CD4-positive, alpha-beta memory T cell (primary cell): ENCODE data around the gene TNNT1. TPM values are rescaled to one million over a fixed set of nuclear protein-coding genes. Genes with fewer than 3 reads are reported as not detected.

Experiments
- CTCF ChIA-PET: fragments of 350-600 bp; sonication (Branson Sonifier 250); formaldehyde crosslinking; loops from one replicate; lab custom pipeline; 2021; ENCODE audit warnings: inconsistent platforms; ENCODE audit not compliant: partially characterized antibody; lab: Charles Lee
- POLR2A ChIA-PET: fragments of 350-600 bp; sonication (Branson Sonifier 250); formaldehyde crosslinking; loops from one replicate; lab custom pipeline; 2021; ENCODE audit not compliant: partially characterized antibody; lab: Charles Lee
- DNase-seq, 5 donors: peaks; one replicate each; pipeline versions ENCODE4 v3.0.0 to v3.0.0-alpha.2; 2020 to 2022; ENCODE audit warnings: mixed read lengths in 1 of 5
- H3K27ac ChIP-seq: one replicate; pipeline ENCODE4 v1.7.0; 2013; ENCODE audit warnings: low read depth, low read length
- H3K27me3 ChIP-seq: 2 replicates; pipeline ENCODE4 v1.7.0; 2013; ENCODE audit warnings: mild to moderate bottlenecking, low read length, moderate library complexity; ENCODE audit not compliant: insufficient read depth
- H3K36me3 ChIP-seq: 2 replicates; pipeline ENCODE4 v1.7.0; 2013; ENCODE audit warnings: mild to moderate bottlenecking, low read length, moderate library complexity; ENCODE audit not compliant: insufficient read depth
- H3K4me1 ChIP-seq: 2 replicates; pipeline ENCODE4 v1.7.0; 2013; ENCODE audit warnings: mild to moderate bottlenecking, low read length, moderate library complexity; ENCODE audit not compliant: insufficient read depth
- H3K4me3 ChIP-seq, 2 donors: one replicate each; pipeline ENCODE4 v1.7.0; 2013; ENCODE audit warnings: low read length in 2 of 2, mild to moderate bottlenecking in 1 of 2
- H3K9me3 ChIP-seq, 2 donors: one replicate each; pipeline ENCODE4 v1.7.0; 2013; ENCODE audit warnings: low read length in 2 of 2, control low read depth in 1 of 2; ENCODE audit not compliant: control insufficient read depth in 1 of 2
- H3K27ac Mint-ChIP-seq, 7 donors: one replicate each; pipeline ENCODE4 v1.8.0; 2020 to 2021; ENCODE audit warnings: mixed read lengths in 7 of 7, mild to moderate bottlenecking in 6 of 7, inconsistent platforms in 3 of 7, moderate library complexity in 3 of 7
- H3K27me3 Mint-ChIP-seq, 2 donors: one replicate each; pipeline ENCODE4 v1.8.0; 2020 to 2021; ENCODE audit warnings: mixed read lengths in 2 of 2
- H3K36me3 Mint-ChIP-seq, 2 donors: one replicate each; pipeline ENCODE4 v1.8.0; 2020 to 2021; ENCODE audit warnings: mixed read lengths in 2 of 2, inconsistent platforms in 1 of 2, mild to moderate bottlenecking in 1 of 2
- H3K4me1 Mint-ChIP-seq, 4 donors: one replicate each; pipeline ENCODE4 v1.8.0; 2020 to 2021; ENCODE audit warnings: mixed read lengths in 4 of 4, mild to moderate bottlenecking in 1 of 4
- H3K4me3 Mint-ChIP-seq, 8 donors: one replicate each; pipeline ENCODE4 v1.8.0; 2020 to 2021; ENCODE audit warnings: mixed read lengths in 8 of 8, mild to moderate bottlenecking in 7 of 8, moderate library complexity in 6 of 8, inconsistent platforms in 3 of 8
- H3K9me3 Mint-ChIP-seq, 8 donors: one replicate each; pipeline ENCODE4 v1.8.0; 2020 to 2021; ENCODE audit warnings: mixed read lengths in 8 of 8, mild to moderate bottlenecking in 5 of 8, inconsistent platforms in 3 of 8, moderate library complexity in 1 of 8
- intact Hi-C: fragments of 100-400 bp; cut with micrococcal nuclease; formaldehyde crosslinking; loops from one replicate; pipeline ENCODE4 v1.15.1; 2023
- polyA plus RNA-seq, 2 donors: library from polyadenylated mRNA; unstranded; fragments of 300-500 nt; fragmentation: Illumina TruSeq; gene quantifications; one replicate each; pipeline ENCODE4 v1.2.3, GENCODE V29; 2021
- total RNA-seq, 2 experiments: library from RNA; stranded (reverse); gene quantifications; one replicate each; pipeline ENCODE4 v1.2.3, GENCODE V29; 2021

Gene TNNT1
- total and polyA plus RNA-seq, 4 experiments from 2014 or later = not detected

DNA sequence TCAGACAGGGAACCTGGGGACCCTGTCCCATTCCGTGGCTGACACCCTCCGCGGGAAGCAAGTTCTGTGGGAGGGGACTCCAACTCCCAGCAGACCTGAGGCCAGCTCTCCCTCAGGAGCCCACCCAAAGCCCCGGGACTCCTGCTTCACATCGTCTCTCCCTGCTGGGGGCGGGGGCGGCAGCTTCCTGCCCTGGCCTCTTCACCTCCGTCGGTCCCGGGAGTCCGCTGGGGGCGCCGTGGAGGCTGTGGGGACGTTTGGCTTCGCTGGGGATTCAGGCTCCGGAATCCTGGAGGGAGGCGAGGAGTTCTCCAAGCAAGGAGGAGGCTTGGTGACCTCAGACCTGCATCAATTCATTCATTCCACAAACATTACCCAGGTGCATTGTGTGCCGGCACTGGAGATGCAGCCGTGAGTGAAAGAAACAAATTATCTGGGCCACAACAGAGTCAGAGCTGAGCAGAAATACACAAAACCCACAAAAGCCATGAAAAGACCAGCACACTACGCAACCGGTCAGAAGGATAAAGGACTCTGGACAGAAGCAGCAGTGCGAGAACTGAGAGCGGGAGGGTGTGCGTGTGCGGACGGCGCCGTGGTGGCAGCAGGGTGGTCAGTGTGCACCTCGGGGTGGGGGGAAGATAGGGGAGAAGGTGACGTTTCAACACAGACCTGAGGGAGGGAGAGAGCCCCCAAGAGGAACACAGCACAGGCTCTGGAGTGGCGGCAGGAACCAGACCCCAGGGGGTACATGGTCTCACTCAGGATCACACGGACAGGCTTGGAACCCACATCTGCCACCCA is 54.3 kb downstream of the TNNT1 start:
- Mint-ChIP-seq H3K27ac (no peak overlapping the region), H3K27me3 (peaks cover 0 to under 1% of the 10 kb centered on the region in 2 donors), H3K36me3 (peaks cover 14 to 19% of the 10 kb centered on the region in 2 donors), H3K4me3 (no peak overlapping the region), H3K9me3 (peaks cover 0 to 2% (median 0%) of the 10 kb centered on the region in 8 donors), H3K4me1 (peaks cover 0 to 4% (median 0%) of the 10 kb centered on the region in 4 donors)
- ChIA-PET CTCF (no interaction called here), POLR2A (no interaction called here)
- Histone ChIP-seq H3K4me3 (no peak overlapping the region), H3K4me1 (no peaks in the 10 kb centered on the region), H3K9me3 (no peaks in the 10 kb centered on the region), H3K36me3 (peaks cover 11% of the 10 kb centered on the region), H3K27me3 (no peaks in the 10 kb centered on the region), H3K27ac (no peak overlapping the region)
- intact Hi-C loops = no loop called here
- DNase-seq = no peak

DNA sequence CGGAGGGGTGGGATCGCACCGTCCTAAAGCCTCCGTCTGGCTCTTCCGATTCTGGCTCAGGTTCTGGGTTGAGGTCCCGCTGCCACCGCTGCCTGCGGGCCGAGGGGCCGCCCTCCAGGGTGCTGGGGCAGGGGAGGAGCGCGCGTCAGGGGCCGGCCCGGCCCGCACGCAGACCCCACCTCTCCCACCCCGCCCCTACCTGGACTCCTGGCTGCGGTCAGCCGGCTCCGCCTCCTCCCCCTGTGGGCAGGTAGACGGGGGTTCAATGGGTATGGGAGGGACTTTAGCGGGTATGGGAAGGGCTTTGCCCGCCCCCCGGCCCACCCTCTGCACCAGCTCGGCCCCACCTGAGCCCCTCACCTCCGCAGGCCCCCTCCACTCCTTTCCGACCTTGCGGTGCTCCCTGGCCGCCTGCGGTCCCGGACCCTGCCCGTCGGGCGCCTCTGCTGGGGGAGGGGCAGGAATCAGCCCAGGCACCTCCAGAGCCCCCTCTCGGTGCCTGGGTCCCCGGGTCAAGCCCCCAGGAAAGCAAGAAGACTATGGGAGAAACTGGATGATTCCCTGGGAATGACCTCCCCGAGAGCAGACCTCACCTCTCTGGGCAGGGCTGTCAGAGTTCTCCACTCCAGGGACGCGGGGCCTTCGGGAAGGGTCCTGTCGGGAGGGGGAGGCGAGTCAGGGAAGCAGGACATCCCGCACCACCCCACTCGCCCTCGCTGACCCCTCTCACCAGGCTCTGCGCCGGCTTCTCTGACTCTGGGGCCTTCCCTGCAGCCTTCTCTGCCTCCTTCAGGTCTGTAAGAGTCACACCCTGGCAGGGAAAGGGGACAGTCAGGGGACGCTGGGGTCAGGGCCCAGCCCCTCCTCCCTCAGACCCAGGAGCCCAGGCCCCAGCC is 56.3 kb downstream of the TNNT1 start:
- POLR2A ChIA-PET = no interaction called here
- H3K27me3 ChIP-seq = peaks cover 3% of the 10 kb centered on the region
- Mint-ChIP-seq H3K4me1 (peaks cover 7 to 24% (median 10%) of the 10 kb centered on the region in 4 donors), H3K27ac (no peak overlapping the region), H3K4me3 (no peak overlapping the region), H3K36me3 (peaks cover 15% of the 10 kb centered on the region in 2 donors), H3K27me3 (peaks cover 8 to 18% of the 10 kb centered on the region in 2 donors), H3K9me3 (peaks cover 0 to 2% (median 0%) of the 10 kb centered on the region in 8 donors)
- no peak overlapping the region for H3K27ac ChIP-seq
- H3K4me1 ChIP-seq = peaks cover 7% of the 10 kb centered on the region
- no peak for DNase-seq
- no peaks in the 10 kb centered on the region for H3K9me3 ChIP-seq
- peaks cover 8% of the 10 kb centered on the region for H3K36me3 ChIP-seq
- CTCF ChIA-PET = no interaction called here
- H3K4me3 ChIP-seq = no peak overlapping the region
- intact Hi-C loops = no loop called here

DNA sequence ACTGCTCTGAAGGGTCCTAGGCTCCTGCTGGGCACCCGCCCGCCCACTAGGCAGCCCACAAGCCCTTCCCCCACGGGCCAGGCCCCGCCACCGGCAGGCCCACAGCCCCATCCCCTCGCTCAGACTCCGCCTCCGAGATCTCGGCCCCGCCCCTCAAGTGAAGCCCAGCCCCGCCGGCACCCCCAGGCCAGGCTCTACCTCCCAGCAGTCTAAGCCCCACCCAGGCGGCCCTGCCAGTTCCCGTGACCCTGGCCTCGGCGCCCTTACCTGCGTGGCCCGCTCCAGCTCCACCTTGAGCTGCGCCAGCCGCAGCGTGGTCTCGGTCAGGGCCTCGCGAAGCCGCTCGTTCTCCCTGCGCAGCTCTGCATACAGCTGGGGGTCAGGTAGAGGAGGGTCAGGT is 57.1 kb downstream of the TNNT1 start:
- H3K27ac ChIP-seq = no peak overlapping the region
- Mint-ChIP-seq H3K27me3 (peaks cover 13 to 23% of the 10 kb centered on the region in 2 donors), H3K9me3 (peaks cover 0 to 2% (median 0%) of the 10 kb centered on the region in 8 donors), H3K4me3 (no peak overlapping the region), H3K4me1 (peaks cover 12 to 30% (median 16%) of the 10 kb centered on the region in 4 donors), H3K36me3 (peaks cover 15% of the 10 kb centered on the region in 2 donors), H3K27ac (no peak overlapping the region)
- CTCF ChIA-PET = no interaction called here
- peaks cover 8% of the 10 kb centered on the region for H3K36me3 ChIP-seq
- H3K9me3 ChIP-seq = no peaks in the 10 kb centered on the region
- H3K27me3 ChIP-seq = peaks cover 11% of the 10 kb centered on the region
- DNase-seq = no peak
- H3K4me1 ChIP-seq = peaks cover 14% of the 10 kb centered on the region
- POLR2A ChIA-PET = no interaction called here
- intact Hi-C loops = no loop called here
- H3K4me3 ChIP-seq = no peak overlapping the region

DNA sequence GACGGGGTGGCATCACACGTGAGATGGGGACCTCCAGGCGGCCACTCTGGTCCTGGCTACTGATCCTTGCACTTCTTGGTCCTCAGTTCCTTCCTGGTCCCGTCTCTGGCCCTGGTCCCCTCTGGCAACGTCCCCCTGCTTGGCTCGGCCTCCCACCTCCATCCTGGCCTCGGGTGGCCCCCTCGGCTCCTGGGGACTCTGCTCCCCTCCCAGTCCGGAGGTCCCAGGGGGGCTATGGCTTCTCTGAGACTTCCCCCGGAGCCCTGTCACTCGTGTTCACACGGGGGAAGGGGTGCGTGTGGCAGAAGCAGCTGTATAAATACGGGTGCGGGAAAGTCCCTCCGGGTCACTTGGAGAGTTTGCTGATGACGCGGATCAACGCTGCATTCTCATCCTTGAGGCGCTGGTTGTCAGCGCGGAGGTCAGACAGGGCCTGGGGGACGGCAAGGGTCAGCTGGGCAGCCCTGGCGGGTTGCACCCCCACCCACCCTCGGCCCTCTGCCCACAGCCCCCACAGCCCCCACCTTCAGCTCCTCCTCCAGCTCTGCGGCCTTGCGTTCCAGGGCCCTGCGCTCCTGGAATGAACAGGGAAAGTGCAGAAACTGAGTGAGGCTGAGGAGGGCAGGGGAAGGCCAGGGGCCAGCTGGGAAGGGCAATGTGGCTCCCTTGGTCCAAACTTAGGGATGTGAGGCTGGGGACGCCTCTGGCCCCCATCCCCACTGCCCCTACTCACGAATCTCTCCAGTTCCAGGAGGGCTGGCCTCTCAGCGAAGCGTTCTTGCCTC is 57.7 kb downstream of the TNNT1 start:
- Mint-ChIP-seq H3K36me3 (peaks cover 15% of the 10 kb centered on the region in 2 donors), H3K27ac (no peak overlapping the region), H3K9me3 (peaks cover 0 to 2% (median 0%) of the 10 kb centered on the region in 8 donors), H3K4me3 (no peak overlapping the region), H3K4me1 (peaks cover 12 to 30% (median 16%) of the 10 kb centered on the region in 4 donors), H3K27me3 (peaks cover 13 to 23% of the 10 kb centered on the region in 2 donors)
- H3K9me3 ChIP-seq = no peaks in the 10 kb centered on the region
- peaks cover 12% of the 10 kb centered on the region for H3K27me3 ChIP-seq
- CTCF ChIA-PET = no interaction called here
- no peak overlapping the region for H3K27ac ChIP-seq
- peaks cover 8% of the 10 kb centered on the region for H3K36me3 ChIP-seq
- H3K4me3 ChIP-seq = no peak overlapping the region
- intact Hi-C loops = no loop called here
- POLR2A ChIA-PET = no interaction called here
- H3K4me1 ChIP-seq = peaks cover 20% of the 10 kb centered on the region
- no peak for DNase-seq

DNA sequence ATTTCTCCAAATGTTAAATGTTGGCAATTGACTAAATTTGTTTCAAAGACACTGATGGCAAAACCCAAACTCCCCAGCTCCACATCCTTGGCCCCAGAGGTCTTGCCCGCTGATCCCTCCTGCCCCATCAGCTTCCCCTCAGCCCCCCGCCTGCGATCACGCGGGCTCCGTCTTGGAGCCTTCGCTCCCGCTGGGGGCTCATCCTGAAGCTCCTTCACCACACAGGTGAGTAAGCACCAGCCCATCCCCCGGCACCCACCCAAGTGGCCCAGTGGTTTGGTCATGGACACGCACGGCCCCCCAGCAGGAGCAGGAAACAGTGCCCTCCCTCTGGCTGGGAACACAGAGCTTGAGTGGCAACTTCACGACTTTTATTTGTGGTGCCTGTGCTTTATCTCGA is 58.4 kb downstream of the TNNT1 start:
- Mint-ChIP-seq H3K4me1 (peaks cover 12 to 30% (median 18%) of the 10 kb centered on the region in 4 donors), H3K9me3 (peaks cover 0 to 2% (median 0%) of the 10 kb centered on the region in 8 donors), H3K27me3 (peaks cover 14 to 27% of the 10 kb centered on the region in 2 donors), H3K36me3 (peaks cover 15% of the 10 kb centered on the region in 2 donors), H3K4me3 (no peak overlapping the region), H3K27ac (no peak overlapping the region)
- Histone ChIP-seq H3K9me3 (no peaks in the 10 kb centered on the region), H3K4me3 (no peak overlapping the region), H3K36me3 (peaks cover 8% of the 10 kb centered on the region), H3K27ac (no peak overlapping the region), H3K4me1 (peaks cover 22% of the 10 kb centered on the region), H3K27me3 (peaks cover 12% of the 10 kb centered on the region)
- DNase-seq = no peak
- intact Hi-C loops = no loop called here
- ChIA-PET POLR2A (no interaction called here), CTCF (no interaction called here)

DNA sequence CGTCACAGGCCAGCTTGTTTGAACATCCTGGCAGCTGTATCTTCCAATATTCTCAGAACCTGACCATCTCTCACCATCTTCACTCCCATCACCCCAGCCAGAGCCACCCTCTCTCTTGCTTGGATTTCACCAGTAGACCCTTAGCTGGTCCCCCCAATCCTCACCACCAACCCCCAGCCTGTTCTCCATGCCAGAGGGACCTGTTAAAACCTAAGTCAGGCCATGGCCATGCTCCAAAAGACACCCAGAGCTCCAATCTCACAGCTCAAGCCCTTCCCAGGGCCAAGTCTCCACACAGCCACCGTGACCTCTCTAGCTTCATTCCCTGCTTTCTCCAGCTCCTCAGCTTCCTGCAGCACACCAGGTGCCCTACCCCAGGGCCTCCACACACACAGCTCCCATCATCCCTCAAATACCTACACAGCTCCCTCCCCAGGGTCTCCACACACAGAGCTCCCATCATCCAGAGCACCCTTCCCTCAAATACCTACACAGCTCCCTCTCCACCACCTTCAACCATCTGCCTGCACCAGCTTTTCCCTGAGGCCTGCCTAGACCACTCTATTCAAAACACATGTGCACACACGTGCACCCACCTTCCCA is 59.6 kb downstream of the TNNT1 start:
- H3K27me3 Mint-ChIP-seq = peaks cover 17 to 36% of the 10 kb centered on the region in 2 donors
- intact Hi-C loops = loop anchor here (2.0 kb wide), 1 partner anchor 27 kb away; the partner anchor contains the start of gene PPP1R12C
- H3K27me3 ChIP-seq = peaks cover 12% of the 10 kb centered on the region
- DNase-seq = no peak
- peaks cover 2% of the 10 kb centered on the region for H3K36me3 ChIP-seq
- peaks cover 22% of the 10 kb centered on the region for H3K4me1 ChIP-seq
- ChIA-PET CTCF (interaction anchor here (0.6 to 2.6 kb wide), 12 partner anchors 9 to 544 kb away, joined by 3 to 11 read pairs (median 4); partner anchors contain the start of genes PPP1R12C and RDH13), POLR2A (interaction anchor here (0.9 to 2.9 kb wide), 5 partner anchors 9 to 582 kb away, joined by 3 to 12 read pairs (median 3); partner anchors contain the start of genes PPP1R12C and RDH13)
- H3K9me3 Mint-ChIP-seq = peaks cover 0 to 2% (median 0%) of the 10 kb centered on the region in 8 donors
- H3K36me3 Mint-ChIP-seq = peaks cover 11% of the 10 kb centered on the region in 2 donors
- H3K27ac Mint-ChIP-seq = peak overlapping the region in 4 of 7 donors; percentile 14 to 71 (median 36)
- peak overlapping the region in 1 of 8 donors; percentile 70 for H3K4me3 Mint-ChIP-seq
- H3K4me3 ChIP-seq = no peak overlapping the region
- no peaks in the 10 kb centered on the region for H3K9me3 ChIP-seq
- no peak overlapping the region for H3K27ac ChIP-seq
- H3K4me1 Mint-ChIP-seq = peaks cover 12 to 30% (median 18%) of the 10 kb centered on the region in 4 donors
